A204.1 (cell line): ENCODE results near the gene PTPN14.

ENCODE experiments used
- FAIRE-seq: peaks from 2 replicates; lab custom pipeline; 2012; peaks lifted over from hg19 to GRCh38; lab: Jason Lieb, UNC

The PTPN14 gene

DNA sequence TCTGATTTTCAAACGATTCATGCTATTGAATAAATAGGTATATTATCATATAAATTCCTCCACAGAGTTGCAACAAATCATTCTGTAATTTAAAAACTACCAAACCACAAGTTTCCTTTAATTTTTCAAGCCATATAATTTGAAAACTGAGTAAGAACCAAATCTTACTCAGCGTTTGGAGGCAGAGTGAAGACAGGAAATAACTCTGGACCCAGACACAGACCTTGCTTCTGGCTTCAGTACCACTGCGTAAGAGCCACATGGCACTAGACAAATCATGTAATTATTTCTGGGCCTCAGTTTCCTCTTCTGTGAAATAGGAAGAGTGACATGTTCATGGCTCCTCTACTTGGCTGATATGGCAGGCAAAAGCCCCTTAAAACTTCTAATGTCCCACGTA is 188.0 kb downstream of the PTPN14 start:
- FAIRE-seq, result no peak

DNA sequence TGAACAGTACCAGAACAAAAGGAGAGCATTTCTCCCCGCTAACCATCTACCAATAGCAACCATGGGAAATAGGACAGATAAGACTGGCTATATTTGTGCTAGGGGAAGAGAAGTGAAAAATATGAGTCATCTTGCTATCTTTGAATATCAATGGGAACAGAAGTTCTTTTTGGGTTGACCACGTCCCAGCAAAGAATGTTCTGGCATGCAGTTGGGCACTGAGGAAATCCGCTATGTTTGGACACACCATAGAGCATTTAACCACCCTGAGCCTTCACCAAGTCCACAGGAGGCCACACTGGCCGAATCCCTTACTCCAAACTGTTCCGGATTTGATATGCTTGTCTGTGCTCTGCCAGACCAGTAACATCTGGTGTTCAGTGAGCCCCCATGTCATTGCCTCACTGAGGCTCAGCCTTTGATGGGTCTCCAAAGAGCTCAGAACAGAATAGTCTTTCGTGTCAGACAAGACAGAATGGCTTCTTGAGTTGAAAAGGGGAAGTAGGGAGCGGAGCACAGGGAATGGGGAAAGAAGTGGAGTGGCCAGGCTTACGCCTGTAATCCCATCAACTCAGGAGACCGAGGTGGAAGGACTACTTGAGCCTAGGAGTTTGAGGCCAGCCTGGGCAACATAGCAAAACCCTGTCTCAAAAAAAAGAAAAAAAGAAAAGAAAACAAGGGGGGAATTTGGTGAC is 189.1 kb downstream of the PTPN14 start:
- no peak for FAIRE-seq

DNA sequence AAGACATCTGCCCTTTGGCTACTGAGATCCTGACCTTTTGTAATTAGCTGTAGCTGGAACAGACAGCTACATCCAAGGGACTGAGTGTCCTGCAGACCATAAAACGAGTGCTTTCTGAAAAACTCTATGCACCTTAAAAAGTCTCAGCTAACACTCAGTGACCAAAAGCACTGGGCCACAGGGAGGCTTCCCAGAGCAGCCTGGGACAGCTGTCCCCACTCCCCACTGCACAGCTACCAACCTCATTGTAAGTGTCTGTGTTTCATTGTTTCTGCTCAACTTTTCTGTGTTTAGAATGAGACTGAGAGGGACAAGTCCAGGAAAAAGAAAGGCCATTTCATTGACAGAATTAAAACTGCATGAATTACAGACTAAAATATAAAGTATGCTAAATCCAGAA is 189.8 kb downstream of the PTPN14 start:
- no peak for FAIRE-seq

- no peak for FAIRE-seq
Measured at GRCh38 chr1:214360525-214361164, 190.8 kb downstream of the PTPN14 start.

DNA sequence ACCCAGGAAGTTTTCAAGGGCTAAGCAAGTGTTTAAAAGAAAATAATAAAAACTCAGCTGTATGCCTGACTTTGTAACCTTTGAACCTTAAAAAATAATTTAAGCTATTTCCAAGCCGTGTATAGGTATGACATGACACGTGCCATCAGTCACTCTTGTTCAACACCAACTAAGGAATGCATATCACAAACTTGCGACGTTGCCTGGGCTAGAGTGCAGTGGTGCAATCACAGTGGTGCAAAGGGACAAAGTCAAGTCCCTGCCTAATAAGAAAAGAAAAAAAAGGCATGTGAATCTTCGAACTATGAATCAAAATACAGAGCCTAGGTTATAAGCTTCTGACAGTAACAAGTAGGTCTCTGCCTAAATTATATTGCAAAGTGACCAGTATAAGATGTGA is 191.3 kb downstream of the PTPN14 start:
- FAIRE-seq, result no peak

DNA sequence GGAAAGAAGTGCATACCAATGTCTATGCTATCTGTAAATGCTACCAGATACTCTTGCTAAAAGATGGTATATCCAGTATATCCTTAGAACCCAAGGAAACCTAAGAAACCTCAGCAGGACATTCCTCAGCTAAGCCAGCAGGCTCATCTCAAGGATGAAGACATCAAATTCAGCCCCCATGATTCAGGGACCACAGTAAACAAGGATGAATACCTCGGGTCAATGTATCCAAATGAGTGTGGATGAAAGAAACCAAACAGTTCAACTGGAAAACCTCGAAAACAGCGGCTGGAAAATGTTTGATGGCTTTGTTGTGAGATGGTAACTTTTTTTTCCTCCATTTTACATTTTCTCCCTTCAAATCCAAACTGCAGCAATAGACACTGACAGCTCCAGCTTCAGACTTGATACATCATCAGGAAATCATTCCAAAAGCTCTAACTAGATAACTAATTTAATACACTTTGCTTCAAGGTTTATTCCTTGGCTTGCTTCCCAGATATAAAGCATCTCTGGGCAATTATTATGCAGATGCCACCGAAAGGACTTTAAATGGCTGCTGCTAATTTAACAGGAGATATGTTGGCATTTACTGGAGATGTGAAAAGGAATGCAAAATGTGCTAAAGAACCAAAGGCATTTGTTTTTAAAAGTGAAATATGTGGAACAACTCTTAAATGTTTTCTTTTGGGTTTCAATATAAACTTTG is 196.8 kb downstream of the PTPN14 start:
- FAIRE-seq, result no peak

DNA sequence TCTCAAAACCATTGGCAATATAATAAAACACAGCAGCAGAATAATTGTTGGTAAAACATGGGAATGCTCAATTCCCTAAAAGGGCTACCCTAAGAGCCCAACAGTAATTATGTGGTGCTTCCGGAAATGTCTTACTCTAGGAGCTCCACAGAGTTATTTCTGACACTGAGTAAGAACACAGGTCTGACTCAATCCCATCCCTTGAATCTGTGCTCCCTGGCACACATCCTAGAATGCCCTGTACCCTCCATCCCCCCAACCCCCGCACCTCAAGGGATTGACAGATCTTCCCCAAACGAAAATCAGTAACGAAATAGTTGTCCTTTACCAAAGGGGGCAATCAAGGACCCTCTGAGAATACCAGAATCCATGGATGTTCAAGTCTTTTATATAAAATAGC is 198.6 kb downstream of the PTPN14 start:
- no peak for FAIRE-seq

DNA sequence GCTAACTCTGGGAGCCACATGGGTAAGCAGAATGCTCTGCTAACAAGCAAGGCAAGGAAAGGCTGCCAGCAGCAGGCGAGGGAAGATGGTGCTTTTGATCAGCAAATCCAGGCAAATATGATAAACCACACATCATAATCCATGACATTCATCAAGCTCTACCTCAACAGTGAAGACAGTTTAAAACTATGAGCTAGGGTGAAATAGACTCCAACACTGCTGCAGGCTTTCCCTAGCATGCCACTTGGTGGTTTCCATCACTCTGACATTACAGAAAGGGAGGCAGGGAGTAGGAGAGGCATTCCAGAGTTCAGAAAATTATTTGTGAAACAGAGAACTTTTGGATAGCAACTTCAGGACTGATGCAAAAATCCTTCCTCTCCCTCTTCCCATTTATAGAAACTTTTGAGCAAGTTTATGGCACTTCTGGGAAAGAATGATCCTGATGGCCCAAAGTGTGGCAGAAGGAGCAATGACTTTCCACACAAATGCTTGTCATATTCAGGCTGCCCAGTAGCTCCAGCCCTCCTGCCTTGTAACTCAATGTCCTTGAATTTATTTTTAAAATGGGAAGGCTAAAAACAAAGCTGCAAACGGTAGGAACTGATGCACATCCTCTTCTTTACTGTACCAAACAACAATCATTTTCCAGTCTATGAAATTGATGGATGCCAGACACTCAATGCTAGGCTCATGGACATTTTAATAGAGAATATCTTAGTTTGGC is 199.7 kb downstream of the PTPN14 start:
- FAIRE-seq, result no peak

GRCh38 chr1:214349781-214350180 is 201.6 kb downstream of the PTPN14 start:
- no peak for FAIRE-seq

DNA sequence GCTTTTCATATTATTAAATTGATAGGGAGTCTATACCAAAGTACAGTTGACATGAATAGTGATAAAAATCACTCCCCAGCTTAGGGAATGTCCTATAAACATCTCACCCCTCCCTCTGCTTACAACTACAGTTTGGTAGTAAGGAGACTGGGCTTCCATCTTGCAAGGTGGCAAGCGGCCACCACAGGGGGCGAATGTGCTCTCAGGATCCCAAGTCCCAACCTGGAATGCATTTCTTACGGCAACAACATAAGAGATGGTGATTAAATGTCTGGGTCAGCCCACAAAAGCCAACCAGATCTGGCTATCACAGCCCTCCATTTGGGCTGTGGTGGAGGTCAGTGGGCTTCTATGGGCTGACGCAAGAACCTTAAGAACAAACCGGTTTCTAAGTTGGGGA is 202.4 kb downstream of the PTPN14 start:
- FAIRE-seq, result no peak

- no peak for FAIRE-seq
Measured at GRCh38 chr1:214344897-214345296, 206.5 kb downstream of the PTPN14 start.

DNA sequence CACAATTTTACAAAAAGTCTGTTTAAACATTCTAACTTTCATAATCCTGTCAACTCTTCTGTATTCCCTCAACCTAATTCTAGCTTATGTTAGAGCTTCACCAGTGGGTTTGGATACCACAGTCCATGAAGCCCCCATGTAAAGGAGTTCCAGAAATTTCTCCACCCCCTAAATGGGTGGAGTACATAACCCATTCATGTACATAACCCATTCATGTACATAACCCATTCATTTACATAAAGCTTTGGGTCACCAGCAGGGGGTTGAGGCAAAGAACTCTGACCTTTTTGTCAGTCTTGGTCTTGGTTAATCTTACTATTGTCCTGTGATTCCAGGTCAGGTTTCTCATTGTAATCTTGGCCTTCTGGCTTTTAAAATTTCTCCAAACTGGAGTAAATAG is 208.9 kb downstream of the PTPN14 start:
- no peak for FAIRE-seq

DNA sequence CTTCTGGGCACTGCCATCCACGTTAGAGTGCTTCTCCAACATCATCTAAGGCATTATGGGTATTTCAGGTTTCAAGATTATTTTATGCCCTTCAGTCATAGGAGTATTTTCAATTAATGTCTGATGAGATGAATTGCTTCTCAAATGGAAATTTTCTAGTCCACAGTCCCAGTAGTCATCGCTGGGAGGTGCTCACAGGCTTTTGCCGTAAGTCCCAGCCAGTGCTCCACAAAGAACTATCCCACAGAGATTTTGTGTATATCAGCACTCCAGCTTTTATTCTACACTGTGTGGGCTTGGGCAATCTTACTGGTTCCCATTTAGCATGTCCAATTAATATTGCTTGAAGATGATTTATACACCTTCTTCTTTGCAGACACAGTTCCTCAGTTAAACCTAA is 209.5 kb downstream of the PTPN14 start:
- no peak for FAIRE-seq

DNA sequence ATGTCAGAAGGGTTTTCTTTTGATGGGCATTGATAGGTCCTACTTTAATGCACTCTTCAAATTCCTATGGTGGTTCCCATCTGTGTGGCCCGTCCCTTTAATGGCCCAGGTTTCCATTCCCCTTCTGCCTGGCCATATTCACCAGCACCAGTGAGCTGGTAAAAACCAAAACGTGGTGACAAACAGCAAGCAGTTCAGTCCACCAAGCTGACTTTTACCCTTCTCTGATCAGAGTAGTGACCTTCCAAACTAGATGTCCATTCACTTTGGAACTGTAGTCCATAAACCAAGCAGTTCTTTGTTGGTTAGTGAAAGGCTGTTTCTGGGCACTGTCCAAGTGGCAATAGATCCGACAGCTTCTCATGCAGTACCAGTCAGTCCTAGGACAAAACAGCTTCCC is 209.9 kb downstream of the PTPN14 start:
- no peak for FAIRE-seq

DNA sequence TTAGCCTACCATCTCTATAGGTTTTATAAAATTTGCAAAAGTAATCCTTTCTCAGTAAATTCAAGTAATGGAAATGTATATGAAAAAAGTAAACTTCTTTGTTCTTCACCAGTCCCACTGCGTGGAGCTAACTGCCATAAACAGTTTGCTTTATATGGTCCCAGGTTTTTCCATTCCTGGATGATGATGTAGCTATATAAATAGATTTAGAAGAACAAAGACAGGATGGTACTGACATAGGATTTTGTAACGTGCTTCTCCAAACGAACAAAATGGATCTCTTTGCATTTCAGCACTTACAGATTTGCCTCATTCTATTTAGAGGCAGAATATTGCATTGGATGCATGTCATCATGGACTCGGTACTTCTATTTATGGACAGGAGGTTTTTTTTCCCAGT is 213.2 kb downstream of the PTPN14 start:
- FAIRE-seq, result no peak

GRCh38 chr1:214337511-214337910 is 213.9 kb downstream of the PTPN14 start:
- no peak for FAIRE-seq

GRCh38 chr1:214337015-214337414 is 214.4 kb downstream of the PTPN14 start:
- no peak for FAIRE-seq

- FAIRE-seq, result no peak
Measured at GRCh38 chr1:214335567-214335966, 215.8 kb downstream of the PTPN14 start.

DNA sequence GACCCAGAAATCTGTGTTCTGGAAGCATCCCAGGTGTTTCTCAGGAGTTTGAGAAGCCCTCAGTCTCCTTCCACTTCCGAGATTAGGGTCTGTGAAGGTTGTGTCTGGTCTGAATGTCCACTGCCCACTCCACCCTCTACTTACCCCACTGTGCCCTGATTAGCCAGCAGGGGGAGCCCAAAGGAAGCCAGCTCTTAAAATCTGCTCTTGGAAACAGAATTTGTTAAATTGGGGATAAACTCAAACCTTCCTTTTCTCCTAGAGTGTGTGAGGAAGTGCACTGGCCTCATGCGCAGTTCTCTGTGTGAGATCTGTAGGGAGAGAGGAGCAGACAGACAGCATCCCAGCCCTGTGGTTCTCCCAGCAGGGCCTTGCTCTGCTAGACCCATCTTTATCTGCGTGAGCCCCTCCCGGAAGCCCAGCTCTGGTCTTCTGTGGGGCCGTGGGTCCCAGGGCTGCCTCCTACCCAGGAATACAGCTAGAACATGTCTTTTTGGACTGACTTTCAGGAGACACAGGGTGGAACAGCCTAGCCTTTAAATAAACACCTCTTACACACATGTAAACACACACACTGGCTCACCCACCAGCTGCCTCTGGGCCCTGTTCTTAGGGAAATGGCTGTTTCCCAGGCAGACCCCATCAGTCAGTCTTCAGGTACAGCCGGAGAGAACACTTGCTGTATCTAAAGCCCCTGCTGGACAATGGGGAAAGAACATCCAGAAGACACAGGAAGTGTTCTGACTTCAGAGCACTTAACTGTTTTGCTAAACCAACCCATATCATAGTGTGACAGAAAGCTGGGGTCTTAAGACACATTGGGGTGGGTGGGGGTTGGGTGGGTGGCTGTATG is 218.2 kb downstream of the PTPN14 start:
- no peak for FAIRE-seq

DNA sequence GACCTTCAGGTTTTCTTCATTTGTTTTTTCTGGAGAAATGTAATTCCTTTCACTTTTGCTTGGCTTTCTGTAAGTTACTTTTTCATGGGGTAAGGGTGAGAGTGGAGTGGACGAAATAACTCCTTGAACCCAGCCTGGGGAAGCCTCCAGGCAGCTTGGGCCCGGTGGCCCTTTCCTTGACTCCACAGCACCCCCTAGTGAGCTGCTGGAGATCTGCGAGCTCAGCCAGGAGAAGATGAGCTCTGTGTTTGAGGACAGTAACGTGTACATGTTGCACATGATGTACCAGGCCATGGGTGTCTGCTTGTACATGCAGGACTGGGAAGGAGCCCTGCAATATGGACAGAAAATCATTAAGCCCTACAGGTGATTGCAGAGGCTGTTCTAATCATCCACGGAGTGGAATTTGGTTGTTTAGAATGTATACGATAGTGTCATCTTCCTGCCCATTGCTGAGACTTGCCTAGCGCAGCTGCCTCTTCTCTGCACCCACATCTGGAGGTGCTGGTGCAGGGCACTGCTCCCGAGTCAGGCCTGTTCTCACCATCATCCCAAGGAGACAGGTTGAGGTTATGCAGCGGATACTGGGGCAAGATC is 219.5 kb downstream of the PTPN14 start:
- FAIRE-seq, result no peak

DNA sequence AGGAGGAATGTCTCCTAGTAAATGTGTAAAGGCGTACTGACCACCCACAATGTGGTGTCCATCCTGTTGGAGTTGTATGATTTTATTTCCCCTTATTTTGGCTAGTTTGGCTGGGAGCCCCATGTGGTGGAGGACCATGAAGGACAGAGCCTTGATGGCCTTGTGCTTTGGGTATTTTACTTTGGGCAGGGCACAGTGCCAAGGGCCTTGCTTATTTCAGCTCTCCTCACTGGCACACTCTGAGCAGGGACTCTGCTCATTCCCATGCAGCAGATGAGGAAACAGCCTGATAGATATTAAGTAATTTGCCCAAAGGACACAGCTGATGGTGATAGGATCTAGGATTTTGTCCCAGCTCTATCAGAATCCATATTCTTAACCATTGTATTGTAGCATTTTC is 220.2 kb downstream of the PTPN14 start:
- FAIRE-seq, result no peak

GRCh38 chr1:214330715-214331114 is 220.7 kb downstream of the PTPN14 start:
- FAIRE-seq, result no peak
